ENCODE results near the gene SCN5A.

SCN5A gene

GRCh38 chr3:38541806-38542205, 107.7 kb downstream of the SCN5A start:
- DNase-seq (ENCODE audit: low spot score) = no peak

GRCh38 chr3:38538773-38539353, 110.6 kb downstream of the SCN5A start:
- no peak for DNase-seq (ENCODE audit: low spot score)

GRCh38 chr3:38536671-38537070, 112.8 kb downstream of the SCN5A start:
- no peak for DNase-seq (ENCODE audit: low spot score)

- no peak for DNase-seq (ENCODE audit: low spot score)
These were observed 114.9 kb downstream of the SCN5A start for GRCh38 chr3:38534604-38535003.

- no peak for DNase-seq (ENCODE audit: low spot score)
These were observed 115.3 kb downstream of the SCN5A start for GRCh38 chr3:38534180-38534579.

GRCh38 chr3:38533285-38533976, 116.1 kb downstream of the SCN5A start:
- no peak for DNase-seq (ENCODE audit: low spot score)

- no peak for DNase-seq (ENCODE audit: low spot score)
These were observed 117.0 kb downstream of the SCN5A start for GRCh38 chr3:38532529-38532928.

GRCh38 chr3:38528457-38528856, 121.0 kb downstream of the SCN5A start:
- no peak for DNase-seq (ENCODE audit: low spot score)

- no peak for DNase-seq (ENCODE audit: low spot score)
These were observed 122.7 kb downstream of the SCN5A start for GRCh38 chr3:38526792-38527191.

GRCh38 chr3:38524141-38524739, 125.2 kb downstream of the SCN5A start:
- no peak for DNase-seq (ENCODE audit: low spot score)

GRCh38 chr3:38522002-38522401, 127.5 kb downstream of the SCN5A start:
- DNase-seq (ENCODE audit: low spot score) = no peak

GRCh38 chr3:38521391-38521987, 128.0 kb downstream of the SCN5A start:
- DNase-seq (ENCODE audit: low spot score) = peak; percentile 75

- no peak for DNase-seq (ENCODE audit: low spot score)
These were observed 129.8 kb downstream of the SCN5A start for GRCh38 chr3:38519651-38520050.

GRCh38 chr3:38519000-38519399, 130.5 kb downstream of the SCN5A start:
- DNase-seq (ENCODE audit: low spot score) = no peak

- peak; percentile 28 for DNase-seq (ENCODE audit: low spot score)
These were observed 132.8 kb downstream of the SCN5A start for GRCh38 chr3:38516669-38517068.

- no peak for DNase-seq (ENCODE audit: low spot score)
These were observed 134.1 kb downstream of the SCN5A start for GRCh38 chr3:38515367-38515766.

- DNase-seq (ENCODE audit: low spot score) = no peak
These were observed 137.9 kb downstream of the SCN5A start for GRCh38 chr3:38511546-38511945.

GRCh38 chr3:38510631-38511030, 138.9 kb downstream of the SCN5A start:
- no peak for DNase-seq (ENCODE audit: low spot score)

- no peak for DNase-seq (ENCODE audit: low spot score)
These were observed 139.8 kb downstream of the SCN5A start for GRCh38 chr3:38509732-38510131.

GRCh38 chr3:38507120-38507519, 142.4 kb downstream of the SCN5A start:
- no peak for DNase-seq (ENCODE audit: low spot score)

- DNase-seq (ENCODE audit: low spot score) = no peak
These were observed 148.6 kb downstream of the SCN5A start for GRCh38 chr3:38500688-38501417.
